GM18499 (cell line): ENCODE measurements around the gene ALDH3B2.
"Not testable (repeated sequence)": the region's sequence is repeated elsewhere in the genome, so short reads cannot be mapped to it uniquely, and the experiment has no call there.

Experiments used
- ATAC-seq: cut with Tn5 transposase; IDR thresholded peaks from one replicate; pipeline ENCODE4 v1.9.1; 2021; ENCODE audit warnings: moderate number of reproducible peaks; ENCODE audit not compliant: insufficient read depth, unreplicated experiment

The ALDH3B2 gene, protein sequence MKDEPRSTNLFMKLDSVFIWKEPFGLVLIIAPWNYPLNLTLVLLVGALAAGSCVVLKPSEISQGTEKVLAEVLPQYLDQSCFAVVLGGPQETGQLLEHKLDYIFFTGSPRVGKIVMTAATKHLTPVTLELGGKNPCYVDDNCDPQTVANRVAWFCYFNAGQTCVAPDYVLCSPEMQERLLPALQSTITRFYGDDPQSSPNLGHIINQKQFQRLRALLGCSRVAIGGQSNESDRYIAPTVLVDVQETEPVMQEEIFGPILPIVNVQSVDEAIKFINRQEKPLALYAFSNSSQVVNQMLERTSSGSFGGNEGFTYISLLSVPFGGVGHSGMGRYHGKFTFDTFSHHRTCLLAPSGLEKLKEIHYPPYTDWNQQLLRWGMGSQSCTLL

DNA sequence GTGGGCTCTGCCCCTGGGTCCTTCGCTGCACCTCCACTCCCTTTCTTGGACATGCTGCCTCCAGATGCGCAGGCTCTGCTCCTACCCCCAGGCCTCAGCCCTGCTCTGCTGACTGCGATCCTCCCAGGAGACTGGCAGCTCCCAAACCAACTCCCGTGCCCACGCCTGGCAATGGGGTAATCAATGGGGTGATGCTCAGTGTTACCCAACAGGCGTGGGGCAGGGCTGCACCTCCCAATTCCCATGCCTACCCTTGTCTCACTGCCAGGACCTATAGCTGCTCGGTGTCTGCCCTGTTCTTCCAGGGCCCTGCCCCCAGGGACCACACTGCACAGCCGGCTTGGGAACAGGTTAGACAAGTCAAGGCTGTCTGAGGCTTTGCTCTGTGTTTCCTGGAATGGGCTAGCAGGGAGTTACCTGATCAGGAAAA, at the start of gene ALDH3B2:
ALDH3B2 (minus strand) TSS at position 182 of the 430 bp plus-strand sequence. CDS start 7,688 bp downstream, outside the sequence.
- ATAC-seq, result no peak

DNA sequence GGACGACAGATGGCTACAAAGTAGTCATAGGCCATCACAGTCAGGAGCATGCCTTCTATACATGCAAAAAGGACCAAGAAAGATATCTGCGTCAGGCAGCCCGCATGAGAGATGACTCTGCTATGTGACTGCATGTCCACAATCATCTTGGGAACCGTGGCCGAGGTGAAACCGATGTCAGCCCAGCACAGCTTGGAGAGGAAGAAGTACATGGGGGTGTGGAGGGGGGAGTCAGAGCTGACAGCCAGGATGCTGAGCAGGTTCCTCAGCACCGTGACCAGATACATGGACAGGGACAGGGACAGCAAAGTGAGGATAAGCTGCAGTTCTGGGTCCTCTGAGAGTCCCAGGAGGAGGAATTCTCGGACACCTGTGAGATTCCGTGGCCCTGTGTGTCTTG, 48.6 kb upstream of the ALDH3B2 start:
- not testable (repeated sequence) for ATAC-seq

DNA sequence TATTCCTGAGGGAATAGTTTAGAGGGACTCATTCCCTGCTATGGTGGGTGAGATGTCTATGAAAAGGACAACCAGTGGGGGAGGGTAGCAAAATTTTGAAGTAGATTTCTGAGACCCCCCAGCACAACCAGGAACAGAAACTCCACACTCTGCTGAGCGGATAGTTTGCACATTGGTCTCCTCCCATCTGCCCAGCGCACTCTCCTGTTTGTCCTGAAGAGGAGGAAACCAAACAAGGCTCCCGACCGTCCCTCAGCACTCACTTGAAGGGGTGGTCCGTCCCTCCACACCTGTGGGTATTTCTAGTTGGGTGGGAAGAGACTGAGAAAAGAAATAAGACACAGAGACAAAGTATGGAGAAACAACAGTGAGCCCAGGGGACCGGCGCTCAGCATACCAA, 41.8 kb upstream of the ALDH3B2 start:
- ATAC-seq, result not testable (repeated sequence)

DNA sequence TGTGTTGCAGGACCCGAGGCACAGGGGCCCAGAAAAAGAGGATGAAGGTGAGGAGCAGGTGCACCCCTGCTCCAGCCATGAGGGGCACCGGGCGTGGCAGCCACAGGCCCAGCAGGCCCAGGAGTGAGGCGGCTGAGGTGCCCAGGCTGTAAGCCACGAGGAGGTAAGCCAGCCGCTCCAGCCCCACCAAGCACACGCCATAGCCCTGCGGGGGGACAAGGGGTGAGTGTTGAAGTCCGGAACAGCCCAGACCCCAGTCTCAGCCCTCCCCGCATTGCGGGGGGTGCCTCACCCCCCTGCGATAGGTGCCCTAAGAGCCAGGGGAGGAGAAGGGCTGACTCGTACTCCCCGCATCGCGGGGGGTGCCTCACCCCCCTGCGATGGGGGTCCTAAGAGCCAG, 41.4 kb upstream of the ALDH3B2 start:
- not testable (repeated sequence) for ATAC-seq

DNA sequence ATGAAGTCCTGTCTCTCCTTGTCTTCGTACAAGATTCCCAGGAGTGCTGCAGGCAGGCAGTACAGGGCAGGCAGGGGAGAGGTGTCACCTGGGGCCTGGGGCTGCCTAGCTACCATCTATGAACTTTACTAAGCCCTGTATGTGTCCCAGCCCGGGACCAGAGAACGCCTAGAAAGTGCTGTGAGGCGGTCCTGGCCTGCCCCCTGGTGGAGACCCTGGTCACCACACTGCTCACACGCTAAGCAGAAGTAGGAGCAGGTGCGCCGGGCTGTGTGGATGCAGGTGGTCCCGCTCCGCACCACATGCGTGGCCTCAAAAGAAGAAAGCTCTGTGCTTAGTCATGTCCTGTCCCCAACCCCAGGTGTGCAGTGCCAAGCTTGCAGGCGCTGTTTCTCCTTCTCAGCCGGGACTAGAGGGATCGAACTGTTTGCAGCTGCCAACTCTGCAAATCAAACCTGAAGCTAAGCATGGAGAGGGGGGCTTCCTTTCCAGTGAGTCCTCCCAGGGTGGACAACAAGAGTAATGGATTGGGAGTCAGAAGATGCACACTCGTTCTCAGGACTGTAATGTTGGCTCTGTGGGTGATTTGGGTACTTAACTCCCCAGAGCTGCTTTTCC, 39.6 kb upstream of the ALDH3B2 start:
- not testable (repeated sequence) for ATAC-seq

DNA sequence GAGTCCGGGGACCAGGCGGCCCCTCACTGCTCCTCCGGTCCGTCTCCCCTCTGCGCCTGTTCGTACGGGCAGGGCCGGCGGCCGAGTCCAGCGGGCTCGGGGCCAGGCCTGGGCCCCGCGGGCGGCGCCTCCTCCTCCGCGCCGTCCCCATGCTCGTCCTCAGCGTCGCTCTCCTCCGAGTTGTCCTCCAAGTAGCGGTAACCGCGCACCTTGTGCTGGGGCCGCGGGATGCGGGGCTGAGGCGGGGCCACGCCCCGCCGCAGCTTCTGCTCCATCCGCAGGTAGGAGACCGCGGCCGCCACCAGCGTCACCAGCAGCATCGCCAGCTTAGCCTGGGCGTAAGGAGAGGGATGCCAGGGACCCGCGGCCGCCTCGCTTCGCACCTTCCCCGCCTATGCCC, 37.3 kb upstream of the ALDH3B2 start:
- not testable (repeated sequence) for ATAC-seq

DNA sequence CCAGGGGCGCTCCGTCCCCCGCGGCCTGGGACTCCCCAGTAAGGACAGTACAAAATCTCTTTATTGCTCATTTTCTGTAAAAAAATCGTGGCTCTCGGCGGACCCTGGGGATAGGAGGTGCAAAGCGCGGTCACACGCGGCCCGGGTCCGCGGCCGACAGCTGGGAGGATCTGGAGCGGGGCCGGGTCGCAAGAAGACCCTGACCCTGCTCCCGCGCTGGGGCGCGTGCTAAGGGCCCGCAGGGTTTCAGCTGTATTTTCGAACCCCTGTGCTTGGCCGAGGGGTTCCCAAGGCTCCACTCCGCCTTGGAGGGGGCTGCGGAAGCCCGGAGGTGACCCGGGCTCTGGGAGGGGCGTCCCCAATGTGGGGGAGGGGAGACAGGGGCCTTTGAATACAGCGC, 36.8 kb upstream of the ALDH3B2 start:
- not testable (repeated sequence) for ATAC-seq

DNA sequence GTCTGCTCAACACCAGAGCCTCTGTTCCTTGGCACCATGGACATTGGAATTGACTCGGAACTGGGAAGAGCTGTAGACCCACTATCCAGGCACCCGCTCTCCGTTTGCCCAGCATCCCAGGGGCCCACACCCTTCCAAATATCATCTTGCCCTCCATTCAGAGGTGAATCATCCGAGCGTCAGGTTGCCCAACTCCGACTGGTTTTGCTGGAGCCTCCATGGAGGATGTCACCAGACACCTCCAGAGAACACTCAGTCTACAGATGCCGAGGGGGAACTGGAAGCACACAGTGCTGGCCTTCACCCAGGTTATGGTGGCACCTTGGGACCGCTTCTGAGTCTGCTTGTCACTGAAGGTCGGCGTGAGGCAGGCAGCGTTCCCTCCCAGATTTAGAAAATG, 35.4 kb upstream of the ALDH3B2 start:
- ATAC-seq, result not testable (repeated sequence)

DNA sequence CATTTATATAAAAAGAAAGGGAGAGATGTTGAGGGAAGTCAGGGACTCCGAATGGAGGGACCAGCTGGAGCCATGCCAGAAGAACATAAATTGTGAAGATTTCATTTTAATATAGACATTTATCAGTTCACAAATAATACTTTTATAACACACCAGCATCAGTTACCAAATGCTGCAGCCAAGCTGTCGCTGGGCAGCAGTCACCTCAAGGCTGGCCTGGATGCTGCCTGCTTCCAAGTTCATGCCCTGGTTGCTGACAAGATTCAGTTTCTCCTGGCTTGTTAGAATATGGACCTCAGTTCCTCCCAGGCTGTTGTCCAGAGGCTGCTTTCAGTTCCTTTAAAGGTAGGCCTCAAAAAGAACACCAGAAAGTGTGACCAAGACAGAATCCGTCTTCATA, 30.8 kb upstream of the ALDH3B2 start:
- no peak for ATAC-seq

DNA sequence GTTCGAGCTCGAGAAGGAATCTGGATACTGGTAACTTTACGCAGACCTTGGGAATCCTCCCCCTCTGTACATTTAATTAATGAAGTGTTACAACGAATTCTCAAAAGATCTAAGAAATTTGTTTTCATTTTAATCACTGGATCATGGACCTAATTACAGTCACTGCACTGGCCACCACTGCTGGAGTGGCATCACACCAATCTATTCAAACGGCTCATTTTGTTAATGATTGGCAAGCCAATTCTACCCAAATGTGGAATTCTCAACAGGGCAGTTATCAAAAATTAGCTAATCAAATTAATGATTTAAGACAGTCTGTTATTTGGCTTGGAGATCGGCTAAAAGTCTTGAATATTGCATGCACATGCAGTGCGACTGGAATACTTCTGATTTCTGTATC, 30.1 kb upstream of the ALDH3B2 start:
- no peak for ATAC-seq

DNA sequence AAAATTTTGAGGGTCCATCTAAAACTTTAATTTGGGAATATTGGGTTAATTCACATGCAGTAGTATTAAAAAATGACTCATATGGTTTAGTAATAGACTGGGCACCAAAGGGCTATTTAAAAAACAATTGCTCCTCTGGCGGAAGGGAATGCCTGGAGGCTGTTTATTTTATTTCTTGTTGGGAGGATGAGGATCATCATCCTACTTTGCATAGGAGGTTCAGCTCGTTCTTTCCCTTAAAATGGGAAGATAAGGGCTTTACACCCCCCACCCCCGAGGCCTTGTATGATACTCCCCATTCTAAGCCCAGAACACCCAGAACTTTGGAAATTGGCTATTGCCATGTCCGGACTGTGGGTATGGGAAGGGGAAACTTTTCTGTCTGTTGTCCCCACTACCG, 29.3 kb upstream of the ALDH3B2 start:
- not testable (repeated sequence) for ATAC-seq

DNA sequence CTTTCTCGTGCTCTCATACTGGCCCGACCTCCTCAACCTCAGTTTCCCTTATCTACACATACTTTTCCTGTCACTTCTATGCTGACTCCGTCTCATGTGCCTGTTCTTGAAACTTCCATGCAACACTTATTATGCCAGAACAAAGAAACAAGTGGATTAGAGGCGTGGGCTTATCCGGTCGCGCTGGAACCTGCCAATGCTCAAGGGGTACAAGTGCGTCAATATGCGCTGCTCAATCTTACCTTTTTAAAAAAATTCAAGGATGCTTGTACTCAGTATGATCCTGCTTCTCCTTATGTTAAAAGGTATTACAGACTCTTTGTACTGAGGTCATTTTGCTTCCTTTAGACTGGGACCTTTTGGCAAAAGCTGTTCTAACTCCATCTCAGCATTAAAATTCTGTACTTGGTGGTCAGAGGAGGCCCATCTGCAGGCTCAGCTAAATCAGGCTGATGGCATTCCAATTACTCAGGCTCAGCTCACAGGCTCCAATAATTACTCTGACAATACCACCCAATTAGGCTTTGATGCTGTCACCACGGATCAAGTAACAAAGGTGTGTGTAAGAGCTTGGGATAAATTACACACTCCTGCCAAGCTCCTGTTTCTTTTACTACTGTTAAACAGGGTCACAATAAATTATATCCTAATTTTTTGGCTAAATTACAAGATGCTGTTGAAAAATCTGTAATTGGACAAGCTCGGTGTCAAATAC, 26.3 kb upstream of the ALDH3B2 start:
- ATAC-seq, result no peak

DNA sequence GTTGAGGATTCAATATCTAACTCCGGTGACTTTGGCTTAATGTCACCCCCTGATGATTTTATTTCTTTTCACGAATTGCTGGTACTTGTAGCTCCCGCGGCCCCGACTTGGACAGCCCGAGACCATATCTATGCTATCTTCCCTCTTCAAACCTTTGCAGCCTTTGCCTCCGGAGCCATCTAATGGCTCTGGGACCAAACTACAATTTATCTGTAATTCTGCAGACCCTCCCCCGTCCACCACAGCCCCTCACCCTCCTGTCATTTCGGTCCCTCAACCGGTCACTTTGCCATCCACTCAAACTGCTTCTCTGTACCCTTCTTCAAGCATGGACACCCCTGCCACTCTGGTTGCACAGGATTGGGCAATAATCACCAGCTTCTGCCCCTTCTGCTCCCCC, 25.7 kb upstream of the ALDH3B2 start:
- no peak for ATAC-seq

DNA sequence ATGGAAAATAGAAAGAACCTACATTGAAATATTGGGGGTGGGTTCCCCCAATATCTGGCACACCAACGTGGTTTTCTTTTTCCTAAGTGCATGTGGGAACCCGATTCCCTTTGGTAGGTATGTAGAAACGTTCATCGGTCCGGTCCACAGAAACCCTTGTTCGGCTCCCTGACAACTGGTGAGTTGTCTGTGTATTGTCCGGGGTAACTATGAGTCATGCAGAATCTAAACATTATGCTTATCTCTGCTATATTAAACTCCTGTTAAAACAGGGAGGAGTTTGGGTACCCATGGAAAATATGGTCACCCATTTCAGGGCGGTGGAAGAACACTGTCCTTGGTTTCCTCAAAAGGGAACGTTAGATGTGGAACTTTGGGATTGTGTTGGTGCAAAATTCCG, 25.1 kb upstream of the ALDH3B2 start:
- no peak for ATAC-seq

DNA sequence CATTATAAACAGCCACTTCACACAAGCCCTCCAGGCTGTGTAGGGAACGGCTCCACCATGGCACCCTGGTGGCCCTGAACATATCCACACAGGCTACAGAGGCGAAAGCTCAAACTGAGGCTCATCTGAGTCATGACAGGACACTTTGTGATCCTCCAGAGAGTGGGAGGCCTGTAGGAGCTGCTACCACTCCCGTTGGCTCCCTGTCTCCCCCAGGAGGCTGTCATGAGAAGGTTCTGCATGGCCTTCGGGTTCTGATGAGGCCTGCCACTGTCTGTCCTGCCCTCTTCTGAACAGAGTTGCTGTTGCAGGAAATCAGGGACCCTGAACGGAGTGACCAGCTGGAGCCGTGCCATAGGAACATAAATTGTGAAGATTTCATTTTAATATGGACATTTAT, 23.8 kb upstream of the ALDH3B2 start:
- no peak for ATAC-seq

DNA sequence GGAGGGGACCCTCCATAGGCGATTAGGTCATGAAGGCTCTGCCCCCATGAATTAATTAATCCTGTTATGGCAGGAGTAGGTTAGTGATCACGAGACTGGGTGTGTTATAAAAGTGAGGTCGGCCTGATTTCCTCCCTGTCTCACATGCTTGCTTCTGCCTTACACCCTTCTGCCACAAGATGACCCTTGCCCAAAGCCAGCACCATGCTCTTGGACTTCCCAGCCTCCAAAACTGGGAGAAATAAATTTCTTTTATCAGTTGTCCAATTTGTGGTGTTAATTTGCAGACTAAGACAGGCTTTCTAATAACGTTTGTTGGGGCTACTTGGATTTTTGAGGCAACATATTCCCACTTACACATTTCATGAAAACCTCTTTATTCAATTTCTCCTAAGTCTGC, 23.4 kb upstream of the ALDH3B2 start:
- no peak for ATAC-seq

DNA sequence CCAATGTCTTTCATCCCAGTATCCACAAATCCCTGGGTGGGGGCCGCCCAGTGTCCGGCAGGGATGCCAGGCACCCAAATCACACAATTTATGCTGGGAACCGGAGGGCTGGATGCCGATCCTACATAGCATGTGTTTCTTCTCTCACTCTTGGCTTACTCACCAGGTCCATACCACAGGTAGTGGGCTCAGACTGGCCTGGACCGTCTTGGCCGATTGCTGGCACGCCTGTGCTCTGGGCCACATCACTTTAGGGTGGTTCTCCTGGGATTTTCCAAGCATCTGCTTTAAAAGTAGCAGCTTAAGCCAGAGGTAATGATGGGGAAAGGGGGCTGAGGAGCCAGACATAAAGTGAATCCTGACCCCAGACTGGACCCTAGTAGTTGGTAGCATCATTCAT, 22.6 kb upstream of the ALDH3B2 start:
- ATAC-seq, result no peak

DNA sequence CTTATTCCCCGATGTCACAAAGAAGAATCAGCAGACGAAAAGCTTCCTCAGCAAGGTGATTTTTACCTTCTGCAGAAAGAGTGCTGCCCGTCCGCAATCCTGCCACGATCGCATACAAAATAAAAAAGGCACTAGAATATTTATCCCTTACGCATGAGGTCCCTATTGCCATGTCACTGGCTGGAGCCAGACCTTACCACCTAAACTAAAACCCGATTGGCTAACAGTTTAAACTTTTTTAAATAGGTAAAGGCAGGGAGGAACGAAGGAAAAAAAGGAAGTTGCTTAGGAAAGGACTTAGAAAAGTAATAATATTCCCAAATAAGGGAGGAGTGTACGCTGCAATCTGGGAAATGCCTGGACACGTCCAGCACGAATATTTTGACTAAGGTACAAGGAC, 21.2 kb upstream of the ALDH3B2 start:
- no peak for ATAC-seq

DNA sequence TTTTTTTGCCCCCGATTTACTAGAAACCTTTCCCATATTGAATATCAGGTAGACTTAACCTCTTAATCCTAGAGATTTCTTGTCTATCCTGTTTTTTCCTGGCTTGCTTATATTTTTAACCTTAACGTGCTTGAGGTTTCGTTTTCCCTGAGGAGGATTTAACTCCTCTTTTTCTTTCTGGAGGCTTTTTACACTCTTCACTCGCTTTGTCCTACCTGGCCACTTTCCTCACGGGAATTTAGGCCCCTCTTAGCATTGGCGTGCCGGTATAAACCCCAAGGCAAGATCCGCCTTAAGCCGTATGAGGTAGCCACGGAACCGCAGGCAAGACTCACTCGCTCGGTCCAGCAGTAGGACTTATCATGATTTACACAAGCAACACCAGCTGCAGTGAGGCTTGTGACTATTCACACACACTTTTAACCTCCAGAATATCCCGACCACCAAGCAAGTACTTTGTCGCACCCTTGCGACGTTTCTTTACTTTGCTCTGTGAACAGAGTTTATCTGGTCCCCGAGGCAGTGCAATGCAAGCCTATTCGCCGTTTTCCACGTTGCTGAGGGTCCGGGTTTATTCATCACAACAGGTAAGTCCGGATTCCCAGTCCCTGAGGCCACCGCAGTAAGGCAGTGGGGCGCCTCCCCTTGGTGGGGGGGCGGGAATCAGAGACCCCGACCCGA, 20.6 kb upstream of the ALDH3B2 start:
- no peak for ATAC-seq

DNA sequence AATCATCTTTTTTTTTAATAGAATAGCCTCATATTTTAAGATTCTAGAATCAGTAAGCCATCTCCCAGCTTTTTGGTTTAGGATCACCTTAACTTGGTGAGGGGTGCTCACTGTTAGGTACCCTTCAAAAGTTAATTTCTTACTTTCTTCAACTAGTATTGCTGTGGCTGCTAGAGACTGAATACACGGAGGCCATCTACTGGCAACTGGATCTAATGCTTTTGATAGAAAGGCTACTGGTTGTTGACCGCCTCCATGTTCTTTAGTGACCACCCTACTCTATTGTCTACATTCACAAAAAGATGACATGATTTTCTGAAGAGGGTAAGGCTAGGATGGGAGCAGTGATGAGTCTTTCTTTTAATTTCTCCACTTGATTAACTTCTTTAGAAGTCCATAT, 16.7 kb upstream of the ALDH3B2 start:
- ATAC-seq, result no peak

DNA sequence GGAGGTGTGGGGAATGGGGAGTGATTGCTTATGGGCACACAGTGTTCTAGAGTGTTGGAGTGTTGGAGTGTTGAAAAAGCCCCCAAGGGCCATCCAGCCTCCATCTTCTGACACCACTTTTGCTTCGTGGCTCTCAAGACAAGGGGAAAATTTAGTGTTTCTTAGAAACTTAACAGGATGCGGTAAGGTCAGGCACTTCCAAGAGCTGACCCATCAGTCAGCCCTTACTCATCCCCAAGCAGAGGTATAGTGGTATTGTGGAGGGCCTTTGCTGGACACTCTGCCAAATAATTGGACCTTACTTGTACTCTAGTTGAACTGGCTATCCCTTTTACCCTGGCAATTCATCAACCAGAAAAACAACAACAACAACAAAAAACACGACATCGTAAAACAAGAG, 14.8 kb upstream of the ALDH3B2 start:
- ATAC-seq, result no peak
